GM04503 (cell line): ENCODE measurements around the gene ZNF276.

Source experiments
- DNase-seq: peaks from one replicate; pipeline ENCODE4 v3.0.0-alpha.2; 2012; ENCODE audit warnings: low read depth

The ZNF276 gene

GRCh38 chr16:89716493-89716892, 4.8 kb upstream of the ZNF276 start:
- no peak for DNase-seq

- DNase-seq: no peak
These were observed 4.2 kb upstream of the ZNF276 start for GRCh38 chr16:89716916-89717687.

GRCh38 chr16:89717688-89718505, 3.4 kb upstream of the ZNF276 start:
- DNase-seq: no peak

DNA sequence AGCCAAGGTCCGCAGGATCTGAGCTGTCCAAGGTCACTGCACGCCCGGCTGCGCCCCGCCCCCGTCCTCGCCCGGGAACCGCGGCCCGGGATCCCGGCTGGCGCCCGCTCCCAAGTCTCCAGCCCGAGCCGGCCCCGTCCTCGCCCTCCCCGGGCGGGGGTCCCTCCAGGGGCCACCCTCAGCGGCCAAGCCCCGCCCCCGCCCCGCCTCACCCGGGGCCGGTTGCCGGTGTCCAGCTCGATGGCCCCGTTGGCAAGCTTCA, 855 bp upstream of the ZNF276 start:
- no peak for DNase-seq

- DNase-seq: no peak
These were observed 432 bp downstream of the ZNF276 start for GRCh38 chr16:89721546-89722391.

DNA sequence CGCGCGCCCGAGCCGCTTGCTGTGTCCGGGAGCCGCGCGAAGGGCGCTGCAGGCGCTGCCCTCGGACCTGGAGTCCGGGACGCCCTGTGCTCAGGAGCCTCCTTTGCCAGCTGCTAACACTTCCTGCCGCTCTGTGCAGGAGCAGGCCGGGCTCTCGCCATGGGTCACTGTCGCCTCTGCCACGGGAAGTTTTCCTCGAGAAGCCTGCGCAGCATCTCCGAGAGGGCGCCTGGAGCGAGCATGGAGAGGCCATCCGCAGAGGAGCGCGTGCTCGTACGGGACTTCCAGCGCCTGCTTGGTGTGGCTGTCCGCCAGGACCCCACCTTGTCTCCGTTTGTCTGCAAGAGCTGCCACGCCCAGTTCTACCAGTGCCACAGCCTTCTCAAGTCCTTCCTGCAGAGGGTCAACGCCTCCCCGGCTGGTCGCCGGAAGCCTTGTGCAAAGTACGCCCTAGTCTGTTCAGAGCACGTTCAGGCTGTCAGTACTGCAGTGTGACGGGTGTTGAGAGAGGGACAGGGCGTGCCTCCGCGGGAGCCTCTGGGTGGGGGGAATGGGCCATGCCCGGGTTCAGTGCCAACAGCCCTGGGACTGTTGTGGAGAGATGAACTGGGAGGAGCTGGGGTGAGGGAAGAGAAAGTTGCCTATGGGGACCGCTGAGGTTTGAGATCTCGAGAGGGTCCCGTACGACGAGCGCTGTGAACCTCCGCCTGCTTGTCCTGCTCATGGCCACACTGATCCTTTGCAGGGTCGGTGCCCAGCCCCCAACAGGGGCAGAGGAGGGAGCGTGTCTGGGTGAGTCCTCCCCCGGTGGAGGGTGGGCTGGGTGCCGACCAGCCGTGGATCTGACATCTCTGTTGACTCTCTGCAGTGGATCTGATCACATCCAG, 1.3 kb downstream of the ZNF276 start:
- no peak for DNase-seq

- no peak for DNase-seq
These were observed 2.2 kb downstream of the ZNF276 start for GRCh38 chr16:89723279-89724250.

GRCh38 chr16:89727406-89728120, 6.2 kb downstream of the ZNF276 start:
- DNase-seq: no peak

GRCh38 chr16:89729293-89729692, 8.0 kb downstream of the ZNF276 start:
- no peak for DNase-seq

- DNase-seq: no peak
These were observed 8.7 kb downstream of the ZNF276 start for GRCh38 chr16:89729863-89730593.

- no peak for DNase-seq
These were observed 9.4 kb downstream of the ZNF276 start for GRCh38 chr16:89730610-89731234.

GRCh38 chr16:89732142-89732917, 11.0 kb downstream of the ZNF276 start:
- no peak for DNase-seq

DNA sequence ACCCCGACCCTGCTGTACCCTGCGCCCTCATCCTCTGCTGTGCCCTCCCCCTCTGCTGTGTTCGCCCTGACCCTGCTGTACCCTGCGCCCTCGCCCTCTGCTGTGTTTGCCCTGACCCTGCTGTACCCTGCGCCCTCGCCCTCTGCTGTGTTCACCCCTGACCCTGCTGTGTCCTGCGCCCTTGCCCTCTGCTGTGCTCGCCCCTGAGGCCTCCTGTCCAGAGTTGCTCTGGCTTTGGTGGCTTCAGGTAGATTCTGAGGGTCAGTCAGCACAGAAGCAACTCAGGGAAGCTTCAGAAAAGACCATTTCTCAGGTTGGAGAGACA, 11.5 kb downstream of the ZNF276 start:
- DNase-seq: no peak

- no peak for DNase-seq
These were observed 12.0 kb downstream of the ZNF276 start for GRCh38 chr16:89733322-89733721.

DNA sequence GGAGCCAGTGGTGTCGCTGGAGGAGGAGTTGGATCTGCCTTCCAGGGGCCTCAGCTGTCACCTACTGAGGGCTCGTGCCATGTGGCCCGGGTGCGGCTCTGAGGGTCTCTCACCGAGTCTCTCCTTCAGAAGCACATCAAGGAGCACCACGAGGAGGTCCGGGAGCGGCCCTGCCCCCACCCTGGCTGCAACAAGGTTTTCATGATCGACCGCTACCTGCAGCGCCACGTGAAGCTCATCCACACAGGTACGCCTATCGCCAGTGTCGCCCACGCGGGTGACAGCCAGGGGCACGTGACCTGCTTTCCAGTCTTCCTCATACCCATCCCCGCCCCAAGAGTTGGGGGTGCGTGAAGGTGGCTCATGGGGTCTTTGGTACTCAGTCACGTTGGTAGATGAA, 12.5 kb downstream of the ZNF276 start:
- no peak for DNase-seq

- no peak for DNase-seq
These were observed 15.2 kb downstream of the ZNF276 start for GRCh38 chr16:89736554-89736953.

GRCh38 chr16:89737341-89738071, 16.2 kb downstream of the ZNF276 start:
- DNase-seq: no peak

- DNase-seq: no peak
These were observed 16.7 kb downstream of the ZNF276 start for GRCh38 chr16:89738072-89738377.
